Ovary (tissue), 3 donors: Measurements from ENCODE around the gene OSBPL2.

ENCODE experiments used
- CTCF ChIP-seq, 3 donors: fragments of 450-650 bp in 2 of 3; fragments of 200-600 bp in 1 of 3; IDR thresholded peaks; one replicate each; pipeline versions ENCODE4 v1.5.1 to v1.8.0; 2016 to 2022; ENCODE audit warnings: antibody characterized with exemption in 3 of 3, mild to moderate bottlenecking in 1 of 3
- EP300 ChIP-seq: sonication (generic); formaldehyde crosslinking; IDR thresholded peaks from one replicate; pipeline ENCODE4 v1.6.1; 2017; ENCODE audit warnings: antibody characterized with exemption
- POLR2A ChIP-seq: fragments of 450-650 bp; IDR thresholded peaks from one replicate; pipeline ENCODE4 v1.6.1; 2017; ENCODE audit warnings: antibody characterized with exemption, mild to moderate bottlenecking, moderate library complexity
- donor health status: DM: no; HTN: no; CAD: no.

GRCh38 chr20:62231292-62231691 is 7.0 kb upstream of the OSBPL2 start:
- no peak for TF ChIP-seq CTCF (IDR thresholded peaks at IDR 0.05)
- TF ChIP-seq POLR2A: no peak
- no peak for TF ChIP-seq EP300
